SU-DHL-6 (cell line): ENCODE results near the gene MAN1B1.

Source experiments
- EZH2phosphoT487 ChIP-seq: fragments of 200-600 bp; sonication (generic), shearing (Covaris generic); conservative IDR thresholded peaks from 2 replicates; pipeline ENCODE4 v1.6.1; 2018; ENCODE audit warnings: mild to moderate bottlenecking, antibody characterized with exemption, low read length, moderate library complexity, mixed read lengths
- TF ChIP-seq, protein P1 (sequence below): fragments of 200-600 bp; sonication (generic); IDR thresholded peaks from one replicate; pipeline ENCODE4 v1.5.1; 2017; ENCODE audit warnings: antibody characterized with exemption, mild to moderate bottlenecking, low read length, moderate library complexity; ENCODE audit not compliant: insufficient read depth, poor library complexity, severe bottlenecking

DNA sequence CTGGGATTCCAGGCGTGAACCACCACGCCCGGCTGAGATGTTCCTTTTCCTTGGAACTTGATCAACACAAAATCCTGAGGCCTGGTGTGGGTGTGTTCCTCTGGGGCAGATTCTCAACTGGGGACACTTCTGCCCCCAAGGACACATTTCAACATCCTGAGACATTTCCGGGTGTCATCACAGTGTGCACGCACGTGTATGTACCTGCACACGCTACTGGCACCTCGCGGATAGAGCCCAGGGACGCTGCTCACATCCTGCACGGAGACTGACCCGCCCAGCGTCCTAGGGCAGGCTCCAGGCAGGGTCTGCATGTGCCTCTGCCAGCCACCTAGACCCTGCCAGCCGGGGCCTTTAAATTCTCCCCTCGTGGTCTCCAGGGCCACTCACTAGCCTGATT, 24.4 kb upstream of the MAN1B1 start:
- TF ChIP-seq, protein P1, sequence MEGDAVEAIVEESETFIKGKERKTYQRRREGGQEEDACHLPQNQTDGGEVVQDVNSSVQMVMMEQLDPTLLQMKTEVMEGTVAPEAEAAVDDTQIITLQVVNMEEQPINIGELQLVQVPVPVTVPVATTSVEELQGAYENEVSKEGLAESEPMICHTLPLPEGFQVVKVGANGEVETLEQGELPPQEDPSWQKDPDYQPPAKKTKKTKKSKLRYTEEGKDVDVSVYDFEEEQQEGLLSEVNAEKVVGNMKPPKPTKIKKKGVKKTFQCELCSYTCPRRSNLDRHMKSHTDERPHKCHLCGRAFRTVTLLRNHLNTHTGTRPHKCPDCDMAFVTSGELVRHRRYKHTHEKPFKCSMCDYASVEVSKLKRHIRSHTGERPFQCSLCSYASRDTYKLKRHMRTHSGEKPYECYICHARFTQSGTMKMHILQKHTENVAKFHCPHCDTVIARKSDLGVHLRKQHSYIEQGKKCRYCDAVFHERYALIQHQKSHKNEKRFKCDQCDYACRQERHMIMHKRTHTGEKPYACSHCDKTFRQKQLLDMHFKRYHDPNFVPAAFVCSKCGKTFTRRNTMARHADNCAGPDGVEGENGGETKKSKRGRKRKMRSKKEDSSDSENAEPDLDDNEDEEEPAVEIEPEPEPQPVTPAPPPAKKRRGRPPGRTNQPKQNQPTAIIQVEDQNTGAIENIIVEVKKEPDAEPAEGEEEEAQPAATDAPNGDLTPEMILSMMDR = no peak
- no peak for TF ChIP-seq EZH2phosphoT487
